Measurements from ENCODE around the gene CPLANE2.
"Not testable (repeated sequence)": the region's sequence is repeated elsewhere in the genome, so short reads cannot be mapped to it uniquely, and the experiment has no call there.

Gene CPLANE2

GRCh38 chr1:16226490-16227179 lies 10.3 kb downstream of the CPLANE2 start:
- no peaks in the 10 kb centered on the region for H3K9me3 Mint-ChIP-seq
- peaks cover 11% of the 10 kb centered on the region for H3K4me1 Mint-ChIP-seq
- peaks cover 6% of the 10 kb centered on the region for H3K36me3 Mint-ChIP-seq
- no peak overlapping the region for H3K27ac Mint-ChIP-seq
- no peak overlapping the region for H3K4me3 Mint-ChIP-seq
- H3K27me3 Mint-ChIP-seq = peaks cover 32% of the 10 kb centered on the region
- ATAC-seq = no peak

- ATAC-seq = no peak
- Mint-ChIP-seq H3K27me3 (peaks cover 32% of the 10 kb centered on the region), H3K27ac (no peak overlapping the region), H3K4me3 (no peak overlapping the region), H3K4me1 (peaks cover 11% of the 10 kb centered on the region), H3K9me3 (peaks cover 2% of the 10 kb centered on the region), H3K36me3 (peaks cover 6% of the 10 kb centered on the region)
These were observed 10.9 kb downstream of the CPLANE2 start for GRCh38 chr1:16226129-16226489.

GRCh38 chr1:16224472-16224871 lies 12.5 kb downstream of the CPLANE2 start:
- Mint-ChIP-seq H3K36me3 (peaks cover 6% of the 10 kb centered on the region), H3K27ac (no peak overlapping the region), H3K4me1 (peaks cover 16% of the 10 kb centered on the region), H3K9me3 (peaks cover 2% of the 10 kb centered on the region), H3K27me3 (peaks cover 32% of the 10 kb centered on the region), H3K4me3 (no peak overlapping the region)
- no peak for ATAC-seq

GRCh38 chr1:16222716-16223115 lies 14.3 kb downstream of the CPLANE2 start:
- H3K4me1 Mint-ChIP-seq = peaks cover 16% of the 10 kb centered on the region
- not testable (repeated sequence) for H3K9me3 Mint-ChIP-seq, ATAC-seq, H3K4me3 Mint-ChIP-seq, H3K36me3 Mint-ChIP-seq, H3K27ac Mint-ChIP-seq
- peaks cover 24% of the 10 kb centered on the region for H3K27me3 Mint-ChIP-seq

GRCh38 chr1:16221499-16221898 lies 15.5 kb downstream of the CPLANE2 start:
- no peak overlapping the region for H3K27ac Mint-ChIP-seq
- peaks cover 6% of the 10 kb centered on the region for H3K36me3 Mint-ChIP-seq
- H3K27me3 Mint-ChIP-seq = peaks cover 15% of the 10 kb centered on the region
- H3K4me3 Mint-ChIP-seq = no peak overlapping the region
- no peak for ATAC-seq
- H3K4me1 Mint-ChIP-seq = peaks cover 24% of the 10 kb centered on the region
- H3K9me3 Mint-ChIP-seq = peaks cover 2% of the 10 kb centered on the region

- H3K9me3 Mint-ChIP-seq = peaks cover 2% of the 10 kb centered on the region
- H3K36me3 Mint-ChIP-seq = peaks cover 6% of the 10 kb centered on the region
- no peak for ATAC-seq
- H3K4me3 Mint-ChIP-seq = no peak overlapping the region
- peaks cover 32% of the 10 kb centered on the region for H3K4me1 Mint-ChIP-seq
- H3K27me3 Mint-ChIP-seq = peaks cover 8% of the 10 kb centered on the region
- H3K27ac Mint-ChIP-seq = no peak overlapping the region
These were observed 16.9 kb downstream of the CPLANE2 start for GRCh38 chr1:16219968-16220500.

GRCh38 chr1:16218674-16219071 lies 18.3 kb downstream of the CPLANE2 start:
- peaks cover 32% of the 10 kb centered on the region for H3K4me1 Mint-ChIP-seq
- peaks cover 2% of the 10 kb centered on the region for H3K9me3 Mint-ChIP-seq
- no peak overlapping the region for H3K4me3 Mint-ChIP-seq
- ATAC-seq = no peak
- no peaks in the 10 kb centered on the region for H3K36me3 Mint-ChIP-seq
- H3K27me3 Mint-ChIP-seq = no peaks in the 10 kb centered on the region
- peak overlapping the region; percentile 43 for H3K27ac Mint-ChIP-seq

GRCh38 chr1:16218014-16218673 lies 18.8 kb downstream of the CPLANE2 start:
- no peak for ATAC-seq
- H3K36me3 Mint-ChIP-seq = no peaks in the 10 kb centered on the region
- H3K4me3 Mint-ChIP-seq = peak overlapping the region; percentile 22
- H3K27ac Mint-ChIP-seq = peak overlapping the region; percentile 43
- peaks cover 3% of the 10 kb centered on the region for H3K27me3 Mint-ChIP-seq
- peaks cover 32% of the 10 kb centered on the region for H3K4me1 Mint-ChIP-seq
- H3K9me3 Mint-ChIP-seq = peaks cover 2% of the 10 kb centered on the region

GRCh38 chr1:16217061-16217785 lies 19.8 kb downstream of the CPLANE2 start:
- Mint-ChIP-seq H3K9me3 (peaks cover 2% of the 10 kb centered on the region), H3K27ac (peak overlapping the region; percentile 43), H3K4me1 (peaks cover 32% of the 10 kb centered on the region), H3K36me3 (no peaks in the 10 kb centered on the region), H3K27me3 (peaks cover 9% of the 10 kb centered on the region), H3K4me3 (peak overlapping the region; percentile 79)
- ATAC-seq = peak; percentile 99

- no peaks in the 10 kb centered on the region for H3K36me3 Mint-ChIP-seq
- peaks cover 32% of the 10 kb centered on the region for H3K4me1 Mint-ChIP-seq
- H3K27me3 Mint-ChIP-seq = peaks cover 9% of the 10 kb centered on the region
- peak overlapping the region; percentile 79 for H3K4me3 Mint-ChIP-seq
- ATAC-seq = no peak
- H3K27ac Mint-ChIP-seq = no peak overlapping the region
- H3K9me3 Mint-ChIP-seq = no peaks in the 10 kb centered on the region
These were observed 20.9 kb downstream of the CPLANE2 start for GRCh38 chr1:16215882-16216753.

GRCh38 chr1:16215240-16215639 lies 21.7 kb downstream of the CPLANE2 start:
- ATAC-seq = not testable (repeated sequence)

GRCh38 chr1:16213544-16213943 lies 23.4 kb downstream of the CPLANE2 start:
- not testable (repeated sequence) for ATAC-seq, H3K27ac Mint-ChIP-seq, H3K27me3 Mint-ChIP-seq, H3K4me3 Mint-ChIP-seq, H3K9me3 Mint-ChIP-seq, H3K36me3 Mint-ChIP-seq
- H3K4me1 Mint-ChIP-seq = peaks cover 24% of the 10 kb centered on the region

More at GRCh38 chr1:16215240-16215639, 21.7 kb downstream of the CPLANE2 start:
- H3K27ac Mint-ChIP-seq, H3K9me3 Mint-ChIP-seq, H3K4me3 Mint-ChIP-seq, H3K27me3 Mint-ChIP-seq, H3K36me3 Mint-ChIP-seq: not testable (repeated sequence)
- peaks cover 32% of the 10 kb centered on the region for H3K4me1 Mint-ChIP-seq

GRCh38 chr1:16213013-16213412 lies 24.0 kb downstream of the CPLANE2 start:
- no peaks in the 10 kb centered on the region for H3K36me3 Mint-ChIP-seq
- peaks cover 19% of the 10 kb centered on the region for H3K4me1 Mint-ChIP-seq
- H3K9me3 Mint-ChIP-seq = no peaks in the 10 kb centered on the region
- no peak for ATAC-seq
- H3K4me3 Mint-ChIP-seq = no peak overlapping the region
- no peak overlapping the region for H3K27ac Mint-ChIP-seq
- H3K27me3 Mint-ChIP-seq = peaks cover 9% of the 10 kb centered on the region

- Mint-ChIP-seq H3K4me1 (peaks cover 19% of the 10 kb centered on the region), H3K27me3 (peaks cover 9% of the 10 kb centered on the region), H3K4me3 (no peak within 1 kb of the TSS), H3K36me3 (no peaks in the 10 kb centered on the region), H3K9me3 (no peaks in the 10 kb centered on the region), H3K27ac (no peak within 1 kb of the TSS)
- no peak for ATAC-seq
These were observed 24.6 kb downstream of the CPLANE2 start, which contains the start of gene ARHGEF19 for GRCh38 chr1:16212251-16212961. Gene ARHGEF19 (minus strand): TSS chr1:16212652. CDS start chr1:16209054, 3,598 bp downstream.

Data from stimulated activated memory B cell treated with anti-CD40 and anti-IgM and Interleukin-4, amounts not matched to agents 10 μg/mL and 1 μg/mL and 100 μg/mL, for 72 hours (primary cell).